HepG2 (cell line): ENCODE measurements around the gene BIN1. TPM values are rescaled to one million over a fixed set of nuclear protein-coding genes. Genes with fewer than 3 reads are reported as not detected.

Experiments
- FOXK2 ChIP-seq: fragments of 450-650 bp; IDR thresholded peaks from 2 replicates; pipeline ENCODE4 v1.6.1; 2016
- MXI1 ChIP-seq: IDR thresholded peaks from 3 replicates; pipeline ENCODE4 v1.6.1; 2012; ENCODE audit warnings: low read depth, low read length, inconsistent platforms, borderline replicate concordance
- REPIN1 ChIP-seq: sonication (generic); formaldehyde crosslinking; IDR thresholded peaks from 2 replicates; pipeline ENCODE4 v1.8.0; 2022; ENCODE audit warnings: missing genetic modification reagents, low read depth, mild to moderate bottlenecking, borderline replicate concordance
- SOX13 ChIP-seq, 3 experiments: fragments of 450-650 bp in 1 of 3; sonication (generic) in 1 of 3; formaldehyde crosslinking in 1 of 3; IDR thresholded peaks in 2 of 3; conservative IDR thresholded peaks in 1 of 3; 2 replicates each; pipeline versions ENCODE4 v1.5.0 to v1.6.1; 2016 to 2020; ENCODE audit warnings: antibody characterized with exemption in 1 of 3, mild to moderate bottlenecking in 1 of 3, missing compliant biosample characterization in 1 of 3, missing genetic modification reagents in 1 of 3, moderate library complexity in 1 of 3
- TGIF2 ChIP-seq: IDR thresholded peaks from 2 replicates; pipeline ENCODE4 v1.6.1; 2016; ENCODE audit warnings: control low read depth, missing compliant biosample characterization
- ZFP82 ChIP-seq: sonication (generic); formaldehyde crosslinking; IDR thresholded peaks from 2 replicates; pipeline ENCODE4 v1.5.1; 2020; ENCODE audit warnings: mild to moderate bottlenecking, missing genetic modification reagents, borderline replicate concordance
- ZNF816 ChIP-seq: sonication (generic); formaldehyde crosslinking; IDR thresholded peaks from 2 replicates; pipeline ENCODE4 v1.8.0; 2022; ENCODE audit warnings: missing genetic modification reagents, mild to moderate bottlenecking, borderline replicate concordance
- polyA plus RNA-seq, 8 experiments: library from polyadenylated mRNA; depleted of rRNA in 3 of 8; stranded (reverse) in 7 of 8; unstranded in 1 of 8; fragments of >200 nt; fragmentation: Illumina TruSeq in 4 of 8; extraction: Trizol in 4 of 8; gene quantifications; 2 replicates each; pipeline versions ENCODE4 v1.2.1 to v1.2.3, GENCODE V29; 2011 to 2016; ENCODE audit warnings: low read depth in 4 of 8, missing spikeins in 1 of 8, mixed read lengths in 1 of 8; ENCODE audit not compliant: insufficient read depth in 1 of 8
- total RNA-seq, 5 experiments: library from RNA; depleted of rRNA; stranded (reverse); fragments of >200 nt; fragmentation: Illumina TruSeq; extraction: Trizol; gene quantifications; 2 replicates each; pipeline ENCODE4 v1.2.3, GENCODE V29; 2016; ENCODE audit warnings: low read depth in 1 of 5
- TF ChIP-seq, protein P1 (sequence below): sonication (generic); formaldehyde crosslinking; IDR thresholded peaks from 2 replicates; pipeline ENCODE4 v1.4.0; 2020; ENCODE audit warnings: missing genetic modification reagents, borderline replicate concordance
- TF ChIP-seq, protein P2 (sequence below): fragments of 450-650 bp; IDR thresholded peaks from 2 replicates; pipeline ENCODE4 v1.6.1; 2016
- TF ChIP-seq, protein P3 (sequence below): IDR thresholded peaks from 2 replicates; pipeline ENCODE4 v1.6.1; 2016; ENCODE audit warnings: low read depth
- TF ChIP-seq, protein P4 (sequence below): IDR thresholded peaks from 2 replicates; pipeline ENCODE4 v1.6.1; 2018; ENCODE audit warnings: missing genetic modification reagents, mild to moderate bottlenecking, missing compliant biosample characterization

Gene BIN1
- total and polyA plus RNA-seq, 2 of the 13 experiments (the other 11 are each of a cell fraction or from before 2014, with no cell fraction given), result 0.93 to 1.2 TPM

DNA sequence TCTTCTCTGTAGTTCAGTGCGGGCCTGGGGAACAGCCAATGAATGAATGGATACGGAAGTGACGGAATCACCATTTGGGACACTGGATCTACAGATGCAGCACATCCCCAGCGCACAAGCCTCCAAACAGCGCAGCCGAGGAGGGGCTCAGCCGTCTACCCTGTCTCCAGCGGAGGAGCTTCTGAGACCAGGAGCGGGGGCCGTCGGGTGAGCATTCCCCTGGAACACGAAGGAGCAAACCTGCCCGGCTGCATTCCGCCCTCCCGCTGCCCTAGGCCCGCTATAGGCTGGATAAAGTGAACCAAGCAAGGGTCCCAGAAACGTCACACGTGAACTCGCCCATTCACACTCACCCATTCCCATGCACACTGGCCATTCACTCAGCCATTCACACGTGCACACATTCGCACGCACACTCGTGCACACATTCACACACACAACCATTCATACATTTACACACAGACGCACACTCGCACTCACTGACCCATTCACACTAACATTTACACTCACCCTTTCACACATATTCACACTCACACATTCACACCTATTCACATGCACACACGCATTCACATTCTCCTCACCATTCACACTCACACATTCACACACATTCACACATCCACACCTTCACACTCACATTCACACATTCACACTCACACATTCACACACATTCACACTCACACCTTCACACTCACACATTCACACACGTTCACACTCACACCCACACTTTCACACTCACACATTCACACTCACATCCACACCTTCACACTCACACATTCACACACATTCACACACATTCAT lies 63.4 kb downstream of the BIN1 start (continued):
- TF ChIP-seq ZFP82, result no peak
- 0 out of 2 replicates have a peak, but pooled peaks have one; percentile 26 for TF ChIP-seq FOXK2
- TF ChIP-seq, protein P1, sequence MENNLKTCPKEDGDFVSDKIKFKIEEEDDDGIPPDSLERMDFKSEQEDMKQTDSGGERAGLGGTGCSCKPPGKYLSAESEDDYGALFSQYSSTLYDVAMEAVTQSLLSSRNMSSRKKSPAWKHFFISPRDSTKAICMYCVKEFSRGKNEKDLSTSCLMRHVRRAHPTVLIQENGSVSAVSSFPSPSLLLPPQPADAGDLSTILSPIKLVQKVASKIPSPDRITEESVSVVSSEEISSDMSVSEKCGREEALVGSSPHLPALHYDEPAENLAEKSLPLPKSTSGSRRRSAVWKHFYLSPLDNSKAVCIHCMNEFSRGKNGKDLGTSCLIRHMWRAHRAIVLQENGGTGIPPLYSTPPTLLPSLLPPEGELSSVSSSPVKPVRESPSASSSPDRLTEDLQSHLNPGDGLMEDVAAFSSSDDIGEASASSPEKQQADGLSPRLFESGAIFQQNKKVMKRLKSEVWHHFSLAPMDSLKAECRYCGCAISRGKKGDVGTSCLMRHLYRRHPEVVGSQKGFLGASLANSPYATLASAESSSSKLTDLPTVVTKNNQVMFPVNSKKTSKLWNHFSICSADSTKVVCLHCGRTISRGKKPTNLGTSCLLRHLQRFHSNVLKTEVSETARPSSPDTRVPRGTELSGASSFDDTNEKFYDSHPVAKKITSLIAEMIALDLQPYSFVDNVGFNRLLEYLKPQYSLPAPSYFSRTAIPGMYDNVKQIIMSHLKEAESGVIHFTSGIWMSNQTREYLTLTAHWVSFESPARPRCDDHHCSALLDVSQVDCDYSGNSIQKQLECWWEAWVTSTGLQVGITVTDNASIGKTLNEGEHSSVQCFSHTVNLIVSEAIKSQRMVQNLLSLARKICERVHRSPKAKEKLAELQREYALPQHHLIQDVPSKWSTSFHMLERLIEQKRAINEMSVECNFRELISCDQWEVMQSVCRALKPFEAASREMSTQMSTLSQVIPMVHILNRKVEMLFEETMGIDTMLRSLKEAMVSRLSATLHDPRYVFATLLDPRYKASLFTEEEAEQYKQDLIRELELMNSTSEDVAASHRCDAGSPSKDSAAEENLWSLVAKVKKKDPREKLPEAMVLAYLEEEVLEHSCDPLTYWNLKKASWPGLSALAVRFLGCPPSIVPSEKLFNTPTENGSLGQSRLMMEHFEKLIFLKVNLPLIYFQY (CRISPR knock-in tag), result no peak
- no peak for TF ChIP-seq MXI1
- TF ChIP-seq TGIF2 (CRISPR knock-in tag), result no peak
- TF ChIP-seq, protein P2, sequence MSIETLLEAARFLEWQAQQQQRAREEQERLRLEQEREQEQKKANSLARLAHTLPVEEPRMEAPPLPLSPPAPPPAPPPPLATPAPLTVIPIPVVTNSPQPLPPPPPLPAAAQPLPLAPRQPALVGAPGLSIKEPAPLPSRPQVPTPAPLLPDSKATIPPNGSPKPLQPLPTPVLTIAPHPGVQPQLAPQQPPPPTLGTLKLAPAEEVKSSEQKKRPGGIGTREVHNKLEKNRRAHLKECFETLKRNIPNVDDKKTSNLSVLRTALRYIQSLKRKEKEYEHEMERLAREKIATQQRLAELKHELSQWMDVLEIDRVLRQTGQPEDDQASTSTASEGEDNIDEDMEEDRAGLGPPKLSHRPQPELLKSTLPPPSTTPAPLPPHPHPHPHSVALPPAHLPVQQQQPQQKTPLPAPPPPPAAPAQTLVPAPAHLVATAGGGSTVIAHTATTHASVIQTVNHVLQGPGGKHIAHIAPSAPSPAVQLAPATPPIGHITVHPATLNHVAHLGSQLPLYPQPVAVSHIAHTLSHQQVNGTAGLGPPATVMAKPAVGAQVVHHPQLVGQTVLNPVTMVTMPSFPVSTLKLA, result peak; percentile 14; the same call in 1 of the 2 replicates
- TF ChIP-seq, protein P3, sequence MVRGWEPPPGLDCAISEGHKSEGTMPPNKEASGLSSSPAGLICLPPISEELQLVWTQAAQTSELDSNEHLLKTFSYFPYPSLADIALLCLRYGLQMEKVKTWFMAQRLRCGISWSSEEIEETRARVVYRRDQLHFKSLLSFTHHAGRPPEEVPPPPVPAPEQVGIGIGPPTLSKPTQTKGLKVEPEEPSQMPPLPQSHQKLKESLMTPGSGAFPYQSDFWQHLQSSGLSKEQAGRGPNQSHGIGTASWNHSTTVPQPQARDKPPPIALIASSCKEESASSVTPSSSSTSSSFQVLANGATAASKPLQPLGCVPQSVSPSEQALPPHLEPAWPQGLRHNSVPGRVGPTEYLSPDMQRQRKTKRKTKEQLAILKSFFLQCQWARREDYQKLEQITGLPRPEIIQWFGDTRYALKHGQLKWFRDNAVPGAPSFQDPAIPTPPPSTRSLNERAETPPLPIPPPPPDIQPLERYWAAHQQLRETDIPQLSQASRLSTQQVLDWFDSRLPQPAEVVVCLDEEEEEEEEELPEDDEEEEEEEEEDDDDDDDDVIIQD, result no peak
- TF ChIP-seq ZNF816 (CRISPR knock-in tag), result no peak
- TF ChIP-seq, protein P4, sequence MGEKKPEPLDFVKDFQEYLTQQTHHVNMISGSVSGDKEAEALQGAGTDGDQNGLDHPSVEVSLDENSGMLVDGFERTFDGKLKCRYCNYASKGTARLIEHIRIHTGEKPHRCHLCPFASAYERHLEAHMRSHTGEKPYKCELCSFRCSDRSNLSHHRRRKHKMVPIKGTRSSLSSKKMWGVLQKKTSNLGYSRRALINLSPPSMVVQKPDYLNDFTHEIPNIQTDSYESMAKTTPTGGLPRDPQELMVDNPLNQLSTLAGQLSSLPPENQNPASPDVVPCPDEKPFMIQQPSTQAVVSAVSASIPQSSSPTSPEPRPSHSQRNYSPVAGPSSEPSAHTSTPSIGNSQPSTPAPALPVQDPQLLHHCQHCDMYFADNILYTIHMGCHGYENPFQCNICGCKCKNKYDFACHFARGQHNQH, result no peak
- no peak for TF ChIP-seq SOX13 (IDR thresholded peaks at IDR 0.05)
- no peak for TF ChIP-seq SOX13 (CRISPR knock-in tag; conservative IDR thresholded peaks at IDR 0.05 in 1 of 2, IDR thresholded peaks at IDR 0.05 in 1 of 2)
- TF ChIP-seq REPIN1 (CRISPR knock-in tag), result no peak
